ENCODE data around the gene KLRD1.

DNA sequence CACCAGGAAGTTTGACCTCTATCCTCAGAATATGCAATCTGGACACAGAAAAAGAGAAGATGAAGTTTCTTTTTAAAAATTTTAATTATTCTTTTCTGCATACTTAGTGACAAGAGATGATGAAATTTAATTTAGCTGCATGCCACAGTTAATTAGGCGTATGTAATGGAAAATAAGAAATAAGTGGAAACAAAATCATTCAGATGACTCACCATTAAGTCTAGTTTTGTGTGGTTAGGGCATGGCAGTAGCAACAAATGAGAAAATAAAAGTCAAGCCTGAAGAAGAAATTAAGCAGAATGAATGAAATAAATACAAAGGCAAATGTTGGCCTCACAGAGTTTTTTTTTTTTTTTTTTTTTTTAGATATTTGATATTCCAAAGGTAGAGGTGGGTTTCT, 30.9 kb upstream of the KLRD1 start:
- TF ChIP-seq, protein P1, sequence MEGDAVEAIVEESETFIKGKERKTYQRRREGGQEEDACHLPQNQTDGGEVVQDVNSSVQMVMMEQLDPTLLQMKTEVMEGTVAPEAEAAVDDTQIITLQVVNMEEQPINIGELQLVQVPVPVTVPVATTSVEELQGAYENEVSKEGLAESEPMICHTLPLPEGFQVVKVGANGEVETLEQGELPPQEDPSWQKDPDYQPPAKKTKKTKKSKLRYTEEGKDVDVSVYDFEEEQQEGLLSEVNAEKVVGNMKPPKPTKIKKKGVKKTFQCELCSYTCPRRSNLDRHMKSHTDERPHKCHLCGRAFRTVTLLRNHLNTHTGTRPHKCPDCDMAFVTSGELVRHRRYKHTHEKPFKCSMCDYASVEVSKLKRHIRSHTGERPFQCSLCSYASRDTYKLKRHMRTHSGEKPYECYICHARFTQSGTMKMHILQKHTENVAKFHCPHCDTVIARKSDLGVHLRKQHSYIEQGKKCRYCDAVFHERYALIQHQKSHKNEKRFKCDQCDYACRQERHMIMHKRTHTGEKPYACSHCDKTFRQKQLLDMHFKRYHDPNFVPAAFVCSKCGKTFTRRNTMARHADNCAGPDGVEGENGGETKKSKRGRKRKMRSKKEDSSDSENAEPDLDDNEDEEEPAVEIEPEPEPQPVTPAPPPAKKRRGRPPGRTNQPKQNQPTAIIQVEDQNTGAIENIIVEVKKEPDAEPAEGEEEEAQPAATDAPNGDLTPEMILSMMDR (IDR thresholded peaks at IDR 0.05; ENCODE audit: low read depth, low read length, poor library complexity, severe bottlenecking): no peak
- TF ChIP-seq EZH2phosphoT487 (IDR thresholded peaks at IDR 0.05; ENCODE audit: borderline replicate concordance, low read length): no peak
